HCT116 (cell line): Measurements from ENCODE around the gene DDHD1. TPM values are rescaled to one million over a fixed set of nuclear protein-coding genes. Genes with fewer than 3 reads are reported as not detected.

Experiments
- ATAC-seq: fragments of 200-7000 bp; cut with Tn5 transposase; 2 replicates; pipeline ENCODE4 v1.9.1; 2020; ENCODE audit warnings: mild to moderate bottlenecking, moderate library complexity
- BruUV-seq: library from RNA; stranded (reverse); fragments of 400-500 nt; replicated peaks from 2 replicates; lab custom pipeline; 2021; lab: Mats Ljungman, UMichigan
- CTCF ChIA-PET: fragments of 300-600 bp; sonication (Branson Sonifier 250); formaldehyde crosslinking; loops from one replicate; lab custom pipeline; 2021; ENCODE audit warnings: antibody characterized with exemption; lab: Charles Lee
- POLR2A ChIA-PET: fragments of 300-600, 350-600 bp; sonication (Branson Sonifier 250); formaldehyde crosslinking; loops from one replicate; lab custom pipeline; 2021; ENCODE audit warnings: antibody characterized with exemption; lab: Charles Lee
- RAD21 ChIA-PET, 2 experiments: fragments of 300-600 bp; sonication (Branson Sonifier 250); formaldehyde crosslinking; loops; one replicate each; lab custom pipeline; 2023; ENCODE audit warnings: low total read pairs in 2 of 2; ENCODE audit not compliant: uncharacterized antibody in 2 of 2, unreplicated experiment in 2 of 2, low non-redundant PET in 1 of 2; lab: Charles Lee
- DNase-seq: peaks from one replicate; pipeline ENCODE4 v3.0.0-alpha.2; 2010; ENCODE audit warnings: low read depth, low spot score
- H2AFZ ChIP-seq: fragments of 200-600 bp; shearing (Covaris generic), sonication (generic); 2 replicates; pipeline ENCODE4 v1.6.1; 2017; ENCODE audit warnings: low read depth, mixed run types, mixed read lengths, antibody characterized with exemption, low read length; ENCODE audit not compliant: poor library complexity, severe bottlenecking
- H3K27ac ChIP-seq: 2 replicates; pipeline ENCODE4 v1.5.1; 2012; ENCODE audit warnings: low read depth, low read length
- H3K27me3 ChIP-seq: fragments of 200-600 bp; sonication (generic); 2 replicates; pipeline ENCODE4 v1.6.1; 2016; ENCODE audit warnings: mixed run types, low read length, mixed read lengths; ENCODE audit not compliant: insufficient read depth
- H3K36me3 ChIP-seq, 2 experiments: fragments of 200-500 bp in 1 of 2; fragments of 200-600 bp in 1 of 2; sonication (Bioruptor generic) in 1 of 2; sonication (generic) in 1 of 2; 2 replicates each; pipeline versions ENCODE4 v1.5.1 to v1.6.1; 2014 to 2016; ENCODE audit warnings: low read length in 2 of 2, inconsistent platforms in 1 of 2, mixed read lengths in 1 of 2, mixed run types in 1 of 2; ENCODE audit not compliant: insufficient read depth in 2 of 2, control insufficient read depth in 1 of 2
- H3K4me1 ChIP-seq, 2 experiments: fragments of 200-600 bp in 1 of 2; sonication (generic) in 1 of 2; 2 replicates each; pipeline versions ENCODE4 v1.5.1 to v1.6.1; 2012 to 2017; ENCODE audit warnings: low read length in 2 of 2, inconsistent platforms in 1 of 2, mild to moderate bottlenecking in 1 of 2, mixed read lengths in 1 of 2, mixed run types in 1 of 2, moderate library complexity in 1 of 2; ENCODE audit not compliant: insufficient read depth in 2 of 2, control insufficient read depth in 1 of 2
- H3K4me2 ChIP-seq: fragments of 200-600 bp; sonication (generic); 2 replicates; pipeline ENCODE4 v1.6.1; 2017; ENCODE audit warnings: mixed run types, low read length, mixed read lengths
- H3K4me3 ChIP-seq, 2 experiments: fragments of 200-600 bp in 1 of 2; sonication (generic) in 1 of 2; replicated peaks in 1 of 2; 2 replicates each; pipeline ENCODE4 v1.5.1; 2011 to 2016; ENCODE audit warnings: low read length in 2 of 2, control low read depth in 1 of 2, low read depth in 1 of 2, mild to moderate bottlenecking in 1 of 2, mixed read lengths in 1 of 2, mixed run types in 1 of 2
- H3K79me2 ChIP-seq: fragments of 200-600 bp; sonication (generic); 2 replicates; pipeline ENCODE4 v1.6.1; 2017; ENCODE audit warnings: mild to moderate bottlenecking, mixed run types, low read length, moderate library complexity, mixed read lengths; ENCODE audit not compliant: insufficient read depth
- H3K9ac ChIP-seq: fragments of 200-600 bp; sonication (generic); 2 replicates; pipeline ENCODE4 v1.6.1; 2016; ENCODE audit warnings: low read length, mixed read lengths
- H3K9me2 ChIP-seq: fragments of 200-600 bp; sonication (generic), shearing (Covaris generic); 2 replicates; pipeline ENCODE4 v1.6.1; 2017; ENCODE audit warnings: mixed run types, mild to moderate bottlenecking, moderate library complexity; ENCODE audit not compliant: insufficient read depth
- H3K9me3 ChIP-seq, 2 experiments: fragments of 200-500 bp in 1 of 2; fragments of 200-600 bp in 1 of 2; sonication (Bioruptor generic) in 1 of 2; sonication (generic) in 1 of 2; 2 replicates each; pipeline ENCODE4 v1.6.1; 2014 to 2017; ENCODE audit warnings: low read length in 2 of 2, mixed read lengths in 2 of 2, inconsistent platforms in 1 of 2, low read depth in 1 of 2, mild to moderate bottlenecking in 1 of 2, mixed run types in 1 of 2, moderate library complexity in 1 of 2; ENCODE audit not compliant: control insufficient read depth in 1 of 2, insufficient read depth in 1 of 2
- H4K20me1 ChIP-seq: fragments of 200-600 bp; sonication (generic), shearing (Covaris generic); 2 replicates; pipeline ENCODE4 v1.6.1; 2017; ENCODE audit warnings: mixed run types, mild to moderate bottlenecking, moderate library complexity; ENCODE audit not compliant: insufficient read depth
- ATF3 ChIP-seq: IDR thresholded peaks from 2 replicates; pipeline ENCODE4 v1.6.1; 2012
- CBX3 ChIP-seq: IDR thresholded peaks from 2 replicates; pipeline ENCODE4 v1.6.1; 2012; ENCODE audit warnings: low read depth
- CEBPB ChIP-seq: IDR thresholded peaks from 2 replicates; pipeline ENCODE4 v1.6.1; 2012; ENCODE audit warnings: low read depth
- EGR1 ChIP-seq: IDR thresholded peaks from 2 replicates; pipeline ENCODE4 v1.6.1; 2012; ENCODE audit warnings: low read depth
- ELF1 ChIP-seq: IDR thresholded peaks from 2 replicates; pipeline ENCODE4 v1.6.1; 2012; ENCODE audit warnings: low read depth, borderline replicate concordance
- FOSL1 ChIP-seq: IDR thresholded peaks from 2 replicates; pipeline ENCODE4 v1.6.1; 2012; ENCODE audit warnings: low read depth
- JUND ChIP-seq: IDR thresholded peaks from 2 replicates; pipeline ENCODE4 v1.6.1; 2012
- MAX ChIP-seq: IDR thresholded peaks from 2 replicates; pipeline ENCODE4 v1.6.1; 2012
- POLR2AphosphoS5 ChIP-seq: IDR thresholded peaks from 2 replicates; pipeline ENCODE4 v1.6.1; 2011; ENCODE audit warnings: mild to moderate bottlenecking, low read depth, low read length, moderate library complexity
- SIN3A ChIP-seq: IDR thresholded peaks from 2 replicates; pipeline ENCODE4 v1.6.1; 2012; ENCODE audit warnings: low read depth
- SP1 ChIP-seq: IDR thresholded peaks from 2 replicates; pipeline ENCODE4 v1.6.1; 2012; ENCODE audit warnings: low read depth
- SRF ChIP-seq: IDR thresholded peaks from 2 replicates; pipeline ENCODE4 v1.6.1; 2012; ENCODE audit warnings: low read depth
- TCF7L2 ChIP-seq: IDR thresholded peaks from 2 replicates; pipeline ENCODE4 v1.7.0; 2011; ENCODE audit warnings: borderline replicate concordance, inconsistent platforms; ENCODE audit not compliant: insufficient read depth, insufficient read length; ENCODE audit errors: extremely low read depth
- ZFX ChIP-seq: fragments of 450-650 bp; IDR thresholded peaks from 2 replicates; pipeline ENCODE4 v1.6.1; 2017
- ZNF274 ChIP-seq: fragments of 200-500 bp; sonication (Bioruptor generic); IDR thresholded peaks from 2 replicates; pipeline ENCODE4 v1.6.1; 2014; ENCODE audit warnings: mild to moderate bottlenecking, low read depth, low read length, inconsistent platforms
- intact Hi-C: fragments of 100-400 bp; cut with micrococcal nuclease; formaldehyde crosslinking; loops from 2 replicates; pipeline ENCODE4 v1.10.0; 2022
- total RNA-seq: library from RNA; stranded (reverse); gene quantifications from one replicate; pipeline ENCODE4 v1.2.1, GENCODE V29; 2021; ENCODE audit not compliant: unreplicated experiment

The DDHD1 gene
- total RNA-seq, 1 experiment from 2014 or later, result 26.9 TPM

DNA sequence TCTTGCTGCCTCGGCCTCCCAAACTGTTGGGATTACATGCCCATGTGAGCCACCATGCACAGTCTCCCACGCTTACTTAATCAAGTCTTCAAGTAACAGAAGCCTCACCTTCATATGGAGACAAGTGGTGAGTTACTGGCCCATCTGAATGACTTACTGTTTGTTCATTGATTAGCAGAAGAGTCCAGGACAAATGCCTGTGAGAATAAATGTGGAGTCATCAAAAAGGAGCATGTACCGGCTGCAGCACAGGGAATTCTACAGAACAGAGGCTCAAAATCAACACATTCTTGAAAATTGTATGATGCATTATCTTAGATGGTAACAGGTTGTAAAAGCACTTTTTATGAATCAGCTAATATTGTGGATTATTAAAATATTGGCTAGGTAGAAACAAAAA, 129.8 kb downstream of the DDHD1 start:
- Histone ChIP-seq H3K9me3 (no peaks in the 10 kb centered on the region), H3K4me1 (no peaks in the 10 kb centered on the region), H3K9ac (no peak overlapping the region), H3K79me2 (no peaks in the 10 kb centered on the region), H3K9me2 (no peaks in the 10 kb centered on the region), H3K4me3 (no peak overlapping the region), H3K36me3 (no peaks in the 10 kb centered on the region), H3K27me3 (no peaks in the 10 kb centered on the region), H2AFZ (no peak overlapping the region), H4K20me1 (no peaks in the 10 kb centered on the region), H3K27ac (no peak overlapping the region), H3K4me2 (no peak overlapping the region)
- DNase-seq, result no peak
- ChIA-PET CTCF (no interaction called here), RAD21 (interaction anchor here in 1 of 2 experiments (0.5 kb wide), 1 partner anchor 237 kb away, joined by 3 read pairs; no protein-coding TSS in a partner anchor), POLR2A (no interaction called here)
- no peak for ATAC-seq
- TF ChIP-seq FOSL1 (no peak), JUND (no peak), CEBPB (no peak), CBX3 (no peak), EGR1 (no peak), MAX (no peak), ZFX (no peak), ELF1 (no peak), TCF7L2 (no peak), SP1 (no peak), ATF3 (no peak), POLR2AphosphoS5 (no peak), SIN3A (no peak), SRF (no peak), ZNF274 (no peak)
- BruUV-seq, result no TSS peak
- intact Hi-C loops, result no loop called here
